ENCODE results near the gene SUSD3. TPM values are rescaled to one million over a fixed set of nuclear protein-coding genes. Genes with fewer than 3 reads are reported as not detected.

Gene SUSD3
- total and polyA plus RNA-seq, 2 donors (not counting 3 experiments of a cell fraction or from before 2014, with no cell fraction given) = not detected

- peak overlapping the region; percentile 29 for H2AFZ ChIP-seq (ENCODE audit: low read depth, low read length)
- H3K4me3 ChIP-seq (replicated peaks in 1 of 3; ENCODE audit: insufficient read depth in 1 of 3, low read depth in 1 of 3, low read length in 3 of 3) = peak overlapping the region in 2 of 3 experiments; percentile 18 to 83
- peaks cover 34% of the 10 kb centered on the region for H3K79me2 ChIP-seq (ENCODE audit: control insufficient read depth, insufficient read depth, low read length)
- peak overlapping the region; percentile 20 for H3K4me2 ChIP-seq (ENCODE audit: insufficient read depth, low read length)
- peak; percentile 99 for DNase-seq (ENCODE audit: low read depth, low spot score)
- no peaks in the 10 kb centered on the region for H3K9me3 ChIP-seq (replicated peaks; ENCODE audit: control insufficient read depth, insufficient read depth, low read length)
- ChIA-PET CTCF (interaction anchor here (0.9 to 2.0 kb wide), 7 partner anchors 14 to 471 kb away, joined by 3 to 13 read pairs (median 5); partner anchors contain the start of gene NINJ1), POLR2A (interaction anchor here (1.0 to 1.7 kb wide), 5 partner anchors 34 to 425 kb away, joined by 3 to 8 read pairs (median 4); partner anchors contain the start of genes FAM120AOS, IPPK and NINJ1)
- no TSS peak for BruUV-seq (replicated peaks)
- peak; percentile 95 for FAIRE-seq
- no peaks in the 10 kb centered on the region for H3K27me3 ChIP-seq (ENCODE audit: control insufficient read depth in 2 of 2, insufficient read depth in 2 of 2, low read length in 2 of 2)
- no peaks in the 10 kb centered on the region for H3K9me1 ChIP-seq (replicated peaks; ENCODE audit: control insufficient read depth, extremely low read depth, insufficient read depth, low read length)
- TF ChIP-seq POLR2A (IDR thresholded peaks at IDR 0.05; ENCODE audit: low read depth, low read length) (peak; percentile 47), POLR2AphosphoS5 (IDR thresholded peaks at IDR 0.05; ENCODE audit: insufficient read depth, low read depth, low read length) (peak; percentile 40), FOS (IDR thresholded peaks at IDR 0.05; ENCODE audit: borderline replicate concordance, insufficient read depth, low read length) (no peak)
- dilution Hi-C loops (cut with MboI; ENCODE audit: extremely low pct_ligation_motif_present, low sequenced_read_pairs) (no loop called here), intact Hi-C loops (cut with micrococcal nuclease) (loop anchor here (1.0 to 10.0 kb wide), 5 partner anchors 217 to 1069 kb away; partner anchors contain the start of genes FAM120AOS, IPPK and ZNF484)
- H3K4me1 ChIP-seq (ENCODE audit: control insufficient read depth, extremely low read depth, insufficient read depth, low read length) = peaks cover 34% of the 10 kb centered on the region
- no peaks in the 10 kb centered on the region for H3K36me3 ChIP-seq (ENCODE audit: control insufficient read depth in 2 of 2, extremely low read depth in 1 of 2, insufficient read depth in 2 of 2, low read length in 2 of 2)
- H3K9ac ChIP-seq (replicated peaks; ENCODE audit: extremely low read depth, insufficient read depth, low read length) = peak overlapping the region; percentile 36
- H4K20me1 ChIP-seq (replicated peaks; ENCODE audit: control insufficient read depth, extremely low read depth, insufficient read depth, low read length) = no peaks in the 10 kb centered on the region
- peak overlapping the region; percentile 69 for H3K27ac ChIP-seq (ENCODE audit: insufficient read depth, low read depth, low read length)
Observed at GRCh38 chr9:93095205-93096130, 37.0 kb downstream of the SUSD3 start.

- ChIA-PET CTCF (interaction anchor here (0.9 to 2.0 kb wide), 7 partner anchors 13 to 470 kb away, joined by 3 to 13 read pairs (median 5); no protein-coding TSS in a partner anchor), POLR2A (interaction anchor here (1.0 to 1.7 kb wide), 5 partner anchors 33 to 426 kb away, joined by 3 to 8 read pairs (median 4); partner anchors contain the start of genes FAM120AOS, IPPK and NINJ1)
- dilution Hi-C loops (cut with MboI; ENCODE audit: extremely low pct_ligation_motif_present, low sequenced_read_pairs) = no loop called here
- peak within 1 kb of the TSS; percentile 65 for H2AFZ ChIP-seq (ENCODE audit: low read depth, low read length)
- H3K79me2 ChIP-seq (ENCODE audit: control insufficient read depth, insufficient read depth, low read length) = peaks cover 42% of the 10 kb centered on the region
- H3K9me3 ChIP-seq (replicated peaks; ENCODE audit: control insufficient read depth, insufficient read depth, low read length) = no peaks in the 10 kb centered on the region
- H3K9me1 ChIP-seq (replicated peaks; ENCODE audit: control insufficient read depth, extremely low read depth, insufficient read depth, low read length) = no peaks in the 10 kb centered on the region
- DNase-seq (ENCODE audit: low read depth, low spot score) (no peak), FAIRE-seq (no peak)
- TF ChIP-seq CTCF (IDR thresholded peaks at IDR 0.05; ENCODE audit: extremely low read depth in 1 of 2, insufficient read depth in 1 of 2, low read depth in 1 of 2, low read length in 2 of 2) (no peak), MYC (IDR thresholded peaks at IDR 0.05; ENCODE audit: low read depth, low read length) (no peak), FOS (IDR thresholded peaks at IDR 0.05; ENCODE audit: borderline replicate concordance, insufficient read depth, low read length) (no peak), EZH2 (IDR thresholded peaks at IDR 0.05; ENCODE audit: borderline replicate concordance, low read depth, low read length, severe bottlenecking) (no peak), JUN (IDR thresholded peaks at IDR 0.05; ENCODE audit: borderline replicate concordance, insufficient read depth, insufficient read length, low read depth) (no peak), POLR2AphosphoS5 (IDR thresholded peaks at IDR 0.05; ENCODE audit: insufficient read depth, low read depth, low read length) (peak; percentile 77), POLR2A (IDR thresholded peaks at IDR 0.05; ENCODE audit: low read depth, low read length) (peak; percentile 70), GATA2 (IDR thresholded peaks at IDR 0.05; ENCODE audit: insufficient read depth, insufficient read length, low read depth, low read length) (no peak), MAX (IDR thresholded peaks at IDR 0.05; ENCODE audit: insufficient read depth, insufficient read length) (no peak)
- H3K27me3 ChIP-seq (ENCODE audit: control insufficient read depth in 2 of 2, insufficient read depth in 2 of 2, low read length in 2 of 2) = no peaks in the 10 kb centered on the region
- intact Hi-C loops (cut with micrococcal nuclease) = loop anchor here (1.0 to 10.0 kb wide), 4 partner anchors 218 to 1069 kb away; partner anchors contain the start of genes IPPK and ZNF484
- peak within 1 kb of the TSS; percentile 69 for H3K27ac ChIP-seq (ENCODE audit: insufficient read depth, low read depth, low read length)
- H3K9ac ChIP-seq (replicated peaks; ENCODE audit: extremely low read depth, insufficient read depth, low read length) = peak within 1 kb of the TSS; percentile 67
- peaks cover 34% of the 10 kb centered on the region for H3K4me1 ChIP-seq (ENCODE audit: control insufficient read depth, extremely low read depth, insufficient read depth, low read length)
- H3K36me3 ChIP-seq (ENCODE audit: control insufficient read depth in 2 of 2, extremely low read depth in 1 of 2, insufficient read depth in 2 of 2, low read length in 2 of 2) = no peaks in the 10 kb centered on the region
- H3K4me3 ChIP-seq (replicated peaks in 1 of 3; ENCODE audit: insufficient read depth in 1 of 3, low read depth in 1 of 3, low read length in 3 of 3) = peak within 1 kb of the TSS; percentile 82 to 91 (median 83)
- no TSS peak for BruUV-seq (replicated peaks)
- no peaks in the 10 kb centered on the region for H4K20me1 ChIP-seq (replicated peaks; ENCODE audit: control insufficient read depth, extremely low read depth, insufficient read depth, low read length)
- peak within 1 kb of the TSS; percentile 83 for H3K4me2 ChIP-seq (ENCODE audit: insufficient read depth, low read length)
Observed at GRCh38 chr9:93096131-93096802, 37.8 kb downstream of the SUSD3 start, which contains the start of gene CARD19. Gene CARD19, plus strand, starts transcription at chr9:93096217. Its CDS starts 129 bp downstream, at chr9:93096346.

All from endothelial cell of umbilical vein (primary cell).